ENCODE results near the gene BRPF1.
"Not testable (repeated sequence)": the region's sequence is repeated elsewhere in the genome, so short reads cannot be mapped to it uniquely, and the experiment has no call there.

The BRPF1 gene

DNA sequence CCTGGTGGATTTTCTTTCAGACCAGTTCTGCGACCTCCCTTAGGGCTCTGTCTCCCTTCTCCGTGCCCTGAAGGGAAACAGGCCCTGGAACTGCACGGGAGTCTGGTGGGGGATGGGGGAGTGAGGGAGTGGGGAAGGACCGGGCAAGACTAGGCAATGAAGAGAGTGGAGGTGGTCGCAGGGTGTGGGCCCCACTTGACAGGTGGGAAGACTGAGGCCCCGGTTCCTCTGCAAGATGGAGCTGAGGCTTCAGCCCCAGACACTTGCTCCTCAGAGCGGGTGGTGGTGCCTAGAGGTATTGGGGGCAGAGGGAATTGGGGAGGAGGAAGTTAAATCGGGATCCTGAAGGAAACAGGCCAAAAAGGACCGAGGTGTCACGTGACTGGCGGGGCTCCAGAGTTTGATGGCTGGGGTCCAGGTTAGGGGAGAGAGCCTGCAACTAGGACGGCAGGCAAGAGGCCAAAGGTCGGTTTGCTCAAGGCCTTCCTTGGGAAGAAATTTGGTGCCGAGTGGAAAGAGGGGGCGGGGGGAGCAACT, 38.8 kb downstream of the BRPF1 start:
- DNase-seq: no peak

DNA sequence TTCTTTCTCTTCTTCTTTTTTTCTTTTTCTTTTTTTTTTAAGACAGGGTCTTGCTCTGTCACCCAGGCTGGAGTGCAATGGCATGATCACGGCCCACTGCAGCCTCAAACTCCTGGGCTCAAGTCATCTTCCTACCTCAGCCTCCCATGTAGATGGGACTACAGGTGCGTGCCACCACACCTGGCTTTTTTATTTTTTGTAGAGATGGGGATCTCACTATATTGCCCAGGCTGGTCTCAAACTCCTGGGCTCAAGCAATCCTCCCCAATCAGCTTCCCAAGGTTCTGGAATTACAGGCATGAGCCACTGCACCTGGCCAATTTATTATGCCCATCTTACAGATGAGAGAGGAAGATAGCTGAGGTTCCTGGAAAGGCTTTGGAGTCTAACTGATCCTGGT, 39.5 kb downstream of the BRPF1 start:
- not testable (repeated sequence) for DNase-seq

DNA sequence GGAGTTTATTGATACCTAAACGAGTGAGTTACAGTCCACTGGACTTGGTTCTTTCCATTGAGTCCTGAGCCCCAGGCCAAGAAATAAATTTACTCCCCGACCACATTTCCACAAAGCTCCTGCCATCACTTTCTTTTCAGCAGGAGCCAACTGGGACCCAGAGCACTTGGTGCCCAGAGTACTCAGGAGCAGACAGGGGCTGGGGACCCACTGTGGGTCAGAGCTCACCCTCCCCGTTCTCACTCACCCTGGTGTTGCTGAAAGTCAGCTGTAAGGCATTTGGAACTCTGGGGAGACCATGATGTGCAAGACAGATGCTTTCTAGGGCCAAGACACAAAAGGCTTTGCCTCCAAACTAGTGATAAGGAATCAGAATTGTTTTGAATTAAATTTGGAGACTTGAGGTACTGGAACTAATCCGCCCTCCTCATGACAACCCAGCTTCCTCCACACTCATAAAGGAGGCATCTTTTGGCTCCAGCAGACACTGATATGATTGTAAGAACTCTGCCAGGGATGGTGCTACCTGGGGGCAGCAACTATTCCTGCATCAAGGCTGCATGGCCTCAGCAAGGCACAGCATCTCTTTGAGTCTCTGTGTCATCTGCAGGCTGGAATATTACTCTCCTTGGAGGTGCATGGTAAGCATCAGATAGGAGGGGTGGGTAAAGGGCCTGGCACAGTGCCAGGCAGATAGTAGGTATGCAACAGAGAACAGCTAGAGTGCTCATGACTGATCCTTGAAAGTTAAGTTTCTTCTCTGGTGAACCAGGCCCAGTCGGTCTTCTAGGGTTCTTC, 45.6 kb downstream of the BRPF1 start:
- DNase-seq: no peak

DNA sequence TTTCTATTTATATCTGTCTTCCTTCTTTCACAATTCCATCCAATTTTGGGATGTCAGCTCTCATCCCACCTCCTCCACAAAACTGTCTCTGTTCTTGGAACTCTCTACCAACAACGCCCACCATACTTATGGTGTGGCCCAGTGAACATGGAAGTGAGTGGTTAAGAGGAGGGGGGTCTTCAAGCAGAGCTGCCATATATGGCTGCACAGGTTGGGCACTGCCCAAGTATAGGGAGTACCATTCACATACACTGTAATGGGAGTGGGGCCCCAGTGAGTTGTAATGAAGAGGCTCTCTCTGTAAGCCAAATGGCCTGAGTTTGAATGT, 46.1 kb downstream of the BRPF1 start:
- DNase-seq: no peak

DNA sequence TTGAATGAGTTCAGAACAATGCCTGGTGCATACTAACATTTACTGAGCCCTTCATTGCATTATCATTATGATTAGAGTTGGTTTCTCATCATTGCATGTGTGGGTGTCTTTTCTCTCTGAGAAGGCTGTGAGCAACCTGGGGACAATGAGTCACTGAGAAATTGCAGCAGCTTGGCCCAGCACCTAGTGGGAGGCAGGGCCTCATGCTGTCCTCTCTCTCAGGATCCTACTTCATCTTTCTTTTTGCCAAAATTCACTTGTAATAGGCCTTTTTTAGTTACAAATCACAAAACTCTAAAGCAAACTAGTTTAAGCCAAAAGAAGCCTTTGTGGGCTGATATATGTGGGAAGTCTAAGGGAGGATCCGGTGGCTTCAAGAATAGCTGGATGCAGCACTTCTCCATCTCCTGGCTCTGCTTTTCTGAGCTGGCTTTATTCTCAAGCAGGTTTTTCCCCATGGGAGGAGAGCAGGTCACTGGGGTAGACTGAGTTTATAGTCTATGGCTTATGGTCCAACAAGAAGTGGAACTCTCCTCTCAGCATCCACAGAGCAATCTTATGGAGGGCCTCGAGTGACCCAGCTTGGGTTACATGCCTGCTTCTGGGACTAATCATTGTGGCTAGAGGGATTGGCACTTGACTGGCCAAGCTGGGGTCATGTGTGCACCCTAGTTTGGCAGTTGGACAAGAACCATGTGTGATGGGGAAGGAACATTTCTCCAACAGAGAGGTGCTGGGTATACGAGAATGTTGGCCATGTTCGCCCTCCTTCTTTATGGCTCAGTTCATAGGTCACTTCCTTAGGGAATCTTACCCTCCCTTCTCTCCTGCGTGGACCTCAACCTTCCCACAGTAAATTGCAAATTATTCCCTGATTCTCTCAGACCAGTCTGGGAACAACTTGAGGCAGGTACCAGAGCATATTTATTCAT, 46.9 kb downstream of the BRPF1 start:
- DNase-seq: no peak

DNA sequence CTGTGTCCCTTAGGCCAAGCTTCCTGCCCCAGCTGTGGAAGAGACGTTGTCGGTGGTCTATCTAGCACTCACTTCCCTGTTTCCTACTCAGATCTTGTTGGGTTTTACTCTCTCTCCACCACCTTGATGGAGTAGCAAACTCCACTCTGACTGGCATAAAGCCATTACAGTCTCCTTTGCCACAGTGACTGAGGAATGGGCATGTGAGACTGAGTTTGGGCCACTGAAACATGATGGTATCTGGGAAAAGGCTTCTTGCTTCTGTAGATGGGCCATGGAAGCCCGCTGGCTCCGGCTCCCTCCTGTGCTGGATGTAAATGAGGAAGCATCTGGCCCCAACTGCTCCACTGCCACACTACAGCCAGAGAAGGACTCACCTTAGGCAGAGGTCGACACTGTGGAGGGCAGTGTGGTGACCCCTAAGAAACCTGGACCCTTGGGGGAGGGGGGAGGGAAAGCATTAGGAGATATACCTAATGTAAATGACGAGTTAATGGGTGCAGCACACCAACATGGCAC, 47.6 kb downstream of the BRPF1 start:
- DNase-seq: no peak

DNA sequence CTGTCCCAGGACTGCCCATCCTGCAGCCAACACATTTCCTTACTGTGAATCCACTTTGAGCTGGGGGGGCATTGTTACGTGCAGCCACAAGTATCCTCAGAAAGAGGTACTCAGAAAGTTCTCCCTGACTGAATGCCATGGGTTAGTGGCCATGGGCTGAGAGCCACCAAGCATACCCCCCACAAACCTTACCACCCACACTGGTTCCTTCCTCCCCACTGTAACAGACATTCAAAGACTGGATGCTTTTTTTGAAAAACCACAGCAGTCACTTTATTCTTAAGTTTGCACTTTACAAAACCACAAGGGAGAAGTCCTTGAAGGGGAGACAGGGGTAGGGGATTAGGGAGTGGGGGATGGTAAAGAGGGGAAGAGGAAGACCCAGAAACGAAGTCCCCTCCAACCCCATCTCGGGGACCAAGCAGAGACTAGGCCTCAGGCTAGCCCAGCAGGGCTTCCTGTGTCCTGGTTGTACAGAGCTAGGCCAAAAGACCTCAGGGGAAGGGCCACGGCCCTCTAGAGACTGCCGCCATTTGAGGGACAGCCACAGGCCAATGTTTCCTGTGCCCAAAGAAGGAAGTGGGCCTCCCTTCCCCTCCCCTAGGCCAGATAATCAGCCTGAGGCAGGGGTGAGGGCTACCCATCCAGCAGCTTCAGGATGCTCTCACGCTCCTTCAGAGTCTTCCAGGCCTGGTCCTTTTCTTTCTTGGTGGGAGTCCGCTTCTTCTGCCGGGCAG, 48.4 kb downstream of the BRPF1 start:
- DNase-seq: no peak

DNA sequence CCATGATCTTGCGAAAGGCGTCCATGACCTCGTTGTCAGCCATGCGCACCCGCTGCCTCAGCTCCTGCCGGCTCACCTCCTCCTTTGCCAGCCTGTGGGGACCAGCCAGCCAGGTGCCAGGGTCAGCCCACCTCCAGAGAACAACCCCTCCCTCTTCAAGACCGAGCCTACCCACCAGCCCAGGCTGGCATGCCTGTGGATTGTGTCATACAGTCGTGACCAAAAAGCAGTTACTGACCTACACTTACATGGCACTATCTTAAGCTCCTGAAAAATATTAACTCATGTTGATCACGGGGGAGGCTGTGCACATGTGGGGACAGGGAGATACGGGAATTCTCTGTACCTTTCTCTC, 48.9 kb downstream of the BRPF1 start:
- no peak for DNase-seq

DNA sequence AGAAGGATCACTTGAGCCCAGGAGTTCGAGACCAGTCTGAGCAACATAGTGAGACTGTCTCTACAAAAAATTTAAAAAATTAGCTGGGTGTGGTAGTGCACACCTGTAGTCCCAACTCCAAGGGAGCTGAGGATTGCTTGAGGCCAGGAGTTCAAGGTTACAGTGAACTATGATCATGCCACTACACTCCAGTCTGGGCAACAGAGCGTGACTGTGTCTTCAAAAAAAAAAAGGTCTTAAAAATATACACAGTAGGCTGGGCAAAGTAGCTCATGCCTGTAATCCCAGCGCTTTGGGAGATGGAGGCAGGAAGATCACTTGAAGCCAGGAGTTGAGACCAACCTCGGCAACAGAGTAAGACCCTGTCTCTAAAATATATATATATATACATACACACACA, 49.4 kb downstream of the BRPF1 start:
- DNase-seq: no peak

DNA sequence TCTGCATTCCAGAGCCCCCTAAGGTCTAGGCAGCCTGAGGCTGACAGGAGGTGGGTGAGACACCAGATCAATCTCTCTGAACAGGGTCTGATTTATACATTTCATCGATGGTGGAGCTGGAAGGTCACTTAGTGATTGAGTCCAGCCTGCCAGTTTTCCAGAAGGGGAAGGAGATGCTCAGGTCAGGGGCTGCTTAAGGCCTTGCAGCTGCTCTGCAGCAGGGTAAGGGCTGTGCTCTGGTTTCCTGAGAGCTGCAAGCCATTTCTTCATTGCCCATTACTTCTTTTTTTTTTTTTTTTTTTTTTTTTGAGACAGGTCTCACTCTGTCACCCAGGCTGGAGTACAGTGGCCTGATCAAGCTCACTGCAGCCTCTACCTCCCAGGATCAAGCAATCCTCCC, 50.0 kb downstream of the BRPF1 start:
- no peak for DNase-seq

DNA sequence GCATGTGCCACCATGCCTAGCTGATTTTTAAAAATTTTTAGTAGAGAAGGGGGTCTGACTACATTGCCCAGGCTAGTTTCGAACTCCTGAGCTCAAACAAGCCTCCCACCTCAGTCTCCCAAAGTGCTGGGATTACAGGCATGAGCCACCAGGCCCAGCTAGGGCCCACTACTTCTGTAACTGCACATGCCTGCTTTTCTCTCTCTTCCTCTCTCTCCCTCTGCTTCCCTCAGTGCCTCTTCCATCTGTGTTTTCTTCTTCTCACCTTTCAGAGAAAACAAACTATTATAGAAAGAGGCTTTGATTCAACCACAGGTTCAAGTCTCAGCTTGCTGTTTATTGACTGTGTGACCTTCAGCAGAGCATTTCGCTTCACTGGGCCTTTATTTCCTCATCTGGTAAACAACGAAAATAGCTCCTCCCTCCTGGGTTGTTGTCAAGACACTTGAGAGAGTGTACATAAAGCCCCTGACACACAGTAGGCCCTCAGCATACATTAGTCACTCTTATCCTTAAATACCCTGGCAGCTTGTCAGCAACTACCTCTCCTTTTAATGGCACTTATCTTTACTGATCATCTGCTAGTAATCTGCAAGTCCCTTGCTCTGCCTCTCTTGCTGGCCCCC, 50.6 kb downstream of the BRPF1 start:
- no peak for DNase-seq

DNA sequence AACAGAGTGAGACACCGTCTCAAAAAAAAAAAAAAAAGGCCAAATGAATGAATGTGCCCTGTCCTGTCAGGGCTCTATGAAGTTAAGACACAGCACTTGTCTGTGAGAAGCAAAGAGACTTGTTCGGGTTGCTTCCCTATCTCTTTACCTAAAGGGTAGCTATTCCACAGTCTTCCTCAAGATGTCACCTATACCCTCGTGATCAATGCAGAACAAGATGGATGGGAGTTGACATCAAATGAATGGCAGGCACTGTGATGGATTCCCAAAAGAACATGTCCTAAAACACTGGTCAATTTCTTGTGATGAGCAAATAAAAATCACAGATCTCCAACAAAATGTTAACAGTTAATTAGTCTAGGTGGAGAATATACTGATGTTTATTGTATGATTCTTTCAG, 51.2 kb downstream of the BRPF1 start:
- no peak for DNase-seq

DNA sequence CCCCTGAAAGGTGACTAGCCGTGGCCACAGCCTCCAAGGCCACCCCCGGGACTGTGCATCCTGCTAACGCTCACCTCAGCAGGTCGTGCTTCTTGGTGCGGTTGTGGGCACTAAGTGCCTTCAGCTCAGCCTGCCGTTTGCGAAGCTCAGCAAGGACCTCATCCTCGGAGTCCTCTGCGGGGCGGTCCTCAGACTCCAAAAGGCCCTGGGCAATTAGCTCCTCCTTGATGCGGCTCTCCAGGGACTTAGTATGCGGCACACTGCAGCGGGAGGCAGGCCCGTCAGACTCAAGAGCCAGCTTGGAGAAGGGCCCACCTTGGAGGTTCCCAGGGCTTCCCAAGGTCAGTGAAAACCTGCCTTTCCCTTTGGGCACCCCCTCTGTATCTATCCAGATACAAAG, 52.4 kb downstream of the BRPF1 start:
- no peak for DNase-seq

DNA sequence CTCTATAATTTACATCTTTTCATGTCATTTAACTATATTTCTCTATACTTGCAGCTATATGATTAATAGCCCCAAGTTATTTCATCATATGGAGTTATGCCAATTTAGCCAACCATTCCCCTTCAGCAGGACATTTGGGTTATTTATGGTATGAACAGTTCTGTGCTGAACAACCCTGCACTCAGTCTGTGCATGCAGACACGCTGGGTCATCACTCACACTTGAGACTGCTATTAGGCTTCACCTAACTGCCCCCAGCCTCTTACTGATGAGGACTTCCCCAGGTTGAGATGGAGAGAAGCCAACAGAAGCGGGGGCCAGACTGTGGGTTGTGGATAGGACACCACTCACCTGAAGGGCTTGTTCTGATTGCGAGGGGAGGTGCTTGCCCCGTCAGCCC, 53.4 kb downstream of the BRPF1 start:
- no peak for DNase-seq

DNA sequence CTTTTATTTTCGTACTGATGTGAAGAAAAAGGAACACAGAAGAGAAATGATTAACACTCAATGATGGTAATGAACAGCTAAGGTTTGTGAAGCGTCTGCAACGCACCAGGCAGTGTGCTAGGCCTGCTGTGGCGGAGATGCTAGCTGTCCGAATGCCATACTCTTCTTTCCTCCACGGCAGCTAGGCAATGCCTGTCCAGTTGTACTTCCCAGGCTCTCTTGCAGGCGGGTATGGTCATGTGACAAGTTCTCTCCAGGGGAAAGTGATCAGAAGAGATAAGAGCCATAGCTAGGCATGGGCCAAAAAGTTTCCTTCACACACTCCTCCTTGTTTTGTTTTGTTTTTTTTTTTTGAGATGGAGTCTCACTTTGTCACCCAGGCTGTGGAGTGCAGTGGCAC, 54.1 kb downstream of the BRPF1 start:
- no peak for DNase-seq

DNA sequence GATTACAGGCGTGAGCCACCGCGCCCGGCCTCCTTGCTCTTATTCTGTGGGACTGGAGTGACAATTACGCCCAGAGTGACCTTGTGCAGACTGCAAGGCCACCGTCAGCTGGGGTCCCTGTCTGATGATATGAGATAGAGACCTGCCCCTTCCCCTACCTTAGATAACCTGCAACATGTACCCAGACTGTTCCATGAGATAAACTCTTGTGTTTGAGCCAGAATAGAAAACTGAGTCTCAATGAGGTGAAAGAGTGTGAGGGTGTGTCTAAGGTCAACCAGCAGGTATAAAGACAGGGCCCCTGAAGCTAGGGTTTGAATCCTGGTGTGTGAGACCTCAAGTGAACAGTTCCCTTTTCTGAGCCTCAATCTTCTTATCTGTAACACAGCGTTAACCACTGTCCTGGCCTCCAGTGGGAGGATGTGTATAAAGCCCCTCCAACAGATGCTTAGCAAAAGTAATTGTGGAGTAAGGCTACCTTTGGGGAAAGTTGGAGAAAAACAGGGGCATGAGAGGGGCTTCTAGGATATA, 54.7 kb downstream of the BRPF1 start:
- no peak for DNase-seq

DNA sequence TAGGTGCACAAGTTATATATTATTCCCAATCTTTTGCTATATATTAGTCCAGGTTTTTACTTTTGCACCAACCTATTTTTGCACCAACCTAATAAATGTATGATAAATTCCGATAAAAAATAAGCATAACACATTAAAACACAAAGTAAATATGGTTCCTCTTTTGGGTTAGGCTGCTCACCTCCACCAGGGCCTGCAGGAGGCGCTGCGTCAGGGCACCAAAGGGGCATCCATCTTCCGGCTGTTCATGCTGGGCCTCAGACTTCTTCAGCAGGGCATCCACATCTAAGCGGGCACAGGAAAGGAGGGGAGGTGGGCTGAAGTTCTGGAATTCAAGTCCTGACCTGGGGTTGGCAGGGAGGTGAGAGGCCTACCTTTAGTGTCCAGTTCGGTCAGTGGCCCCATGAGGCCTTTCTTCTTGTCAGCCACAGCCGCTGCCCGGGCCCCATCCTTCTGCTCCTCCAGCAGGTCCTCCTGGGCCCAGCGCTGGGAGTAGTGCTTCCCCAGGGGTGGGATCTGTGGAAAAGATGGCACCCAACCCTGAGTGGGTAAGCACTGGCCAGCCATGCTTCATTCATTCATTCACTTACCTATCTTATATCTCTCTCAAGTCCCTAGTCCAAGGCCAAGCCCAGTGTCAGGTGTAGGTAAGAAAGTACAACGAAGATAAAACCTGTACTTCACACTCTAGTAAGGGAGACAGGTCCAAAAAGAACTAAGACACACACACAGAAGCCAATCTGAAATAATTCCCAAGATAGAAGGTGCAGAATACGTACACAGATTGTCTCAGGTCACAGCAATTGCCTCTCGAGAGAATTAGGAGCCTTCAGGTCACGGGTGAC, 55.5 kb downstream of the BRPF1 start:
- no peak for DNase-seq

DNA sequence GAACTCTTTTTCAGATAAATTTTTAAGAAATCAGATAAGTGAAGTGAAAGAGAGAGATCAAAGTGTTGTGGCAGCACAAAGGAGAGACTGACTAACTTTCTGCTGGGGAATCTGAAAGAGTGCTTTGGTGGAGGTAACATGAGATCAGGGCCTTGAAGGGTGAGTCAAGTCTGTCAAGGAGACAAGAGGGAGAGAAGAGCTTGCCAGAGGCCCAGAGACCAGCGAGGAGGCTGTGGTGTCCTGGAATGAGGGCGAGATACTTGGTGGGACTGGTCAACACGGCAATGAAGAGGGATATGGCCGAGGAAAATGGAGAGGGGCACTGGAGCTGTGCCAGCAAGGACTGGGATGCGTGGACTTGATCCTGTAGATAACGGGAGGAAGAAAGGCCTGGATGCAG, 56.2 kb downstream of the BRPF1 start:
- DNase-seq: no peak

DNA sequence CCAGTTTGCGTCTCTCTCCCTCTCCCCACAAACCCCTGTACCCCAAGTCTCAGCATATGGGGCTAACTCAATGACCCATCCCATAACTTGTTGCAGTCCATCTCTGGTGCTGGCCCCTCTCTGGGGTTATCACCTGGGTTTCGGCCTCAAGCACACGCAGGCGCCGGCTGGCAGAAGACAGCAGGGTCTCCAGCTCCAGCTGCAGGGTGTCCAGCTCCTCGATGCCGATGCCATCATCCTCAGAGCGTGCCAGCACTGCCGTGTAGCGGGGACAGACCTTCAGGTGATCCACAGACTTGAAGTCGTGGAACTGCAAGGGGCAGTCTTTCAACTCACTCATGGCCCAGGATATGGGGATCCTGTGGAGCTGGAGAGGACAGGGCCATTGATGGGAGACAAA, 59.6 kb downstream of the BRPF1 start:
- DNase-seq: no peak

DNA sequence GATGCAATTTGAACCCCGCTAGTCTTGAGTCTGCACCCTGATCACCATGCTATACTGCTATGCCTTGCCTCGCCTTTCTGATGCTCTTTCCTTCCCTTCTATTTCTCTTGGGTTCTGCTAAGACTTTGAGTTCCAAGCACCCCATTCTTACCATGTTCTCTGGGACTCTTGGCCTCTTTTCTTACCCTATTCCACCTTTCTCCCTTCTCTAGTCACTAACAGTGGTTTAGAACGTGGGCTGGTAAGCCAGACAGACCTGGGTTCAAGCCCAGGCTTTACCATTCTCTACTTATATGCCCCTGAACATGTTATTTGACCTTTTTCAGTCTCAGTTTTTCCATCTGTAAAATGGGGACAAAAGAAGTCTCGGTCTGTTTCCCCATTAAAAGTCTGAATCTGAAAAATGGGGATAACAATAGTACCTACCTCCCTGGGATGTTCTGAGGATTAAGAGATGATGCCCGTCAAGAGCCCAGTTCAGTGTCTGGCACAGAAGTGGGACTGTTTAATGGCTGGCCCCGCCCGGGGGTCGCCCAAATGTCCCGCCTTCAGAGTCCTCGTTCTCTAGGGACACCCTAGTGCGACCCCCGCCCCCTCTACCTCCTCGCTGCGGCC, 60.4 kb downstream of the BRPF1 start:
- no peak for DNase-seq

Data from activated gamma-delta T cell (primary cell).